Natural killer cell treated with Interleukin-12 subunit alpha and Interleukin-12 subunit beta and Interleukin-15 and Interleukin-18, amount 100 ng/mL, for 72 hours (primary cell): ENCODE measurements around the gene PTPN1. TPM values are rescaled to one million over a fixed set of nuclear protein-coding genes. Genes with fewer than 3 reads are reported as not detected.
A peak's percentile ranks its signal among the peaks of the same experiment; 100 is the strongest.
"Not testable (repeated sequence)": the region's sequence is repeated elsewhere in the genome, so short reads cannot be mapped to it uniquely, and the experiment has no call there.

ENCODE experiments used
- ATAC-seq, 2 donors: fragments of 150-1000 bp; cut with Tn5 transposase in 1 of 2; sonication (Bioruptor Pico), chemical (Tn5 transposase) in 1 of 2; 2 replicates each; pipeline ENCODE4 v1.10.0; 2021
- DNase-seq: peaks from one replicate; pipeline ENCODE4 v3.0.0; 2022; ENCODE audit warnings: low spot score
- H3K27ac Mint-ChIP-seq, 2 donors: 1 replicate in 1 of 2; 2 replicates in 1 of 2; pipeline ENCODE4 v1.8.0; 2022; ENCODE audit warnings: mixed read lengths in 2 of 2, mild to moderate bottlenecking in 1 of 2, moderate library complexity in 1 of 2
- H3K27me3 Mint-ChIP-seq, 2 donors: 1 replicate in 1 of 2; 2 replicates in 1 of 2; pipeline ENCODE4 v1.8.0; 2022; ENCODE audit warnings: mixed read lengths in 2 of 2
- H3K36me3 Mint-ChIP-seq: one replicate; pipeline ENCODE4 v1.8.0; 2022; ENCODE audit warnings: mixed read lengths
- H3K4me1 Mint-ChIP-seq, 2 donors: 1 replicate in 1 of 2; 2 replicates in 1 of 2; pipeline ENCODE4 v1.8.0; 2022; ENCODE audit warnings: low read depth in 2 of 2, mixed read lengths in 2 of 2, mild to moderate bottlenecking in 1 of 2
- H3K4me3 Mint-ChIP-seq: one replicate; pipeline ENCODE4 v1.8.0; 2022; ENCODE audit warnings: mixed read lengths
- H3K9me3 Mint-ChIP-seq: 2 replicates; pipeline ENCODE4 v1.8.0; 2022; ENCODE audit warnings: mixed read lengths
- total RNA-seq, 2 donors: library from RNA; stranded (reverse); gene quantifications; one replicate each; pipeline ENCODE4 v1.2.3, GENCODE V29; 2022

Gene PTPN1
- total RNA-seq, 2 donors from 2014 or later, result 74.3 to 105 TPM

- H3K9me3 Mint-ChIP-seq, result no peaks in the 10 kb centered on the region
- H3K4me1 Mint-ChIP-seq, result peaks cover 72 to 86% of the 10 kb centered on the region in 2 donors
- H3K27me3 Mint-ChIP-seq, result no peaks in the 10 kb centered on the region
- no peak overlapping the region for H3K4me3 Mint-ChIP-seq
- H3K36me3 Mint-ChIP-seq, result peaks cover 50% of the 10 kb centered on the region
- peak overlapping the region; percentile 35 to 79 for H3K27ac Mint-ChIP-seq
- DNase-seq, result no peak
- ATAC-seq, result no peak
Observed at GRCh38 chr20:50565871-50566270, 55.7 kb downstream of the PTPN1 start.

DNA sequence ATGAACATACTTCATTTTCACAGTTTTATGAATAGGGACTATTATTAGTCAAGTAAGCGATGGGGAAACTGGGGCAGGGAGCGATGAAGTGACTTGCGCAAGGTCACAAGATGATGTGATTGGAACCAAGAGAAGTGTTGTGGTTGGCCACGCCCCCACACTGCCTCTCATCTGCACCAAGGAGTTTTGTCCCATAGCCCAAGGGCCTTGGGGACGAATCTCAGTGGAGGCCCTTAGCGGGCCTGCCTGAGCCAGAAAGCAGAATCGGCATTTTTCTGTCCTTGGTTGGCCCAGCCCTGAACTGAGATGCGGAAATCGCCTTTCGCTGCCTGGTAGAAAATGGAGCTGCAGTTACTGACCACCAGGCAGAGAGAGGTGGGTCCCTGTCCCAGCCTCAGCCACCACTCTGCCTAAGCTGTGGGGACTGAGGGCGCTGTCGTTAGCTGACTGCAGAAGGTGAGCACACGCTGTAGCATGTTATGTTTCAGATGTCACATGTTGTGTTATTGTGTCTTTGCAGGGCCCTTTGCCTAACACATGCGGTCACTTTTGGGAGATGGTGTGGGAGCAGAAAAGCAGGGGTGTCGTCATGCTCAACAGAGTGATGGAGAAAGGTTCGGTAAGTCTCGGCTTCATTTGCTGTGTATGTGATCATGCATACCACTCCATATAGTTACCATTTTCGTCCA, 57.8 kb downstream of the PTPN1 start:
- DNase-seq, result no peak
- H3K36me3 Mint-ChIP-seq, result peaks cover 41% of the 10 kb centered on the region
- peaks cover 76 to 82% of the 10 kb centered on the region in 2 donors for H3K4me1 Mint-ChIP-seq
- peak in 1 of 2 donors; percentile 11 for ATAC-seq
- peak overlapping the region; percentile 51 to 72 for H3K27ac Mint-ChIP-seq
- no peaks in the 10 kb centered on the region for H3K9me3 Mint-ChIP-seq
- H3K27me3 Mint-ChIP-seq, result no peaks in the 10 kb centered on the region
- peak overlapping the region; percentile 46 for H3K4me3 Mint-ChIP-seq

- no peak for ATAC-seq
- Mint-ChIP-seq H3K4me3 (peak overlapping the region; percentile 61), H3K27ac (peak overlapping the region in 1 of 2 donors; percentile 86), H3K4me1 (peaks cover 75 to 82% of the 10 kb centered on the region in 2 donors), H3K27me3 (no peaks in the 10 kb centered on the region), H3K36me3 (peaks cover 35% of the 10 kb centered on the region), H3K9me3 (no peaks in the 10 kb centered on the region)
- DNase-seq, result no peak
Observed at GRCh38 chr20:50568549-50568942, 58.4 kb downstream of the PTPN1 start.

DNA sequence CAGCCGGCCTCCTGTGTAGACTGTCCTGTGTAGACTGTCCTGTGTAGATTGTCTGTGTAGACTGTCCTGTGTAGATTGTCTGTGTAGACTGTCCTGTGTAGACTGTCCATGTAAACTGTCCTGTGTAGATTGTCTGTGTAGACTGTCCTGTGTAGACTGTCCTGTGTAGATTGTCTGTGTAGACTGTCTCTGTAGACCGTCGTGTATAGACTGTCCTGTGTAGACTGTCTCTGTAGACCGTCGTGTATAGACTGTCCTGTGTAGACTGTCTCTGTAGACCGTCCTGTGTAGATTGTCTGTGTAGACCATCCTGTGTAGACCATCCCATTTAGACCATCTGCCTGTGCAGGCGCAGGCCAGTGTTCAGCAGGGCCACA, 59.3 kb downstream of the PTPN1 start:
- not testable (repeated sequence) for H3K27me3 Mint-ChIP-seq, DNase-seq, H3K9me3 Mint-ChIP-seq
- Mint-ChIP-seq H3K4me3 (peak overlapping the region; percentile 44), H3K36me3 (peaks cover 35% of the 10 kb centered on the region), H3K4me1 (peaks cover 77 to 78% of the 10 kb centered on the region in 2 donors), H3K27ac (peak overlapping the region; percentile 78 to 86)
- ATAC-seq, result peak; percentile 15 to 46

GRCh38 chr20:50569864-50570836, 60.0 kb downstream of the PTPN1 start:
- Mint-ChIP-seq H3K36me3 (peaks cover 28% of the 10 kb centered on the region), H3K4me3 (peak overlapping the region; percentile 44)

GRCh38 chr20:50571466-50571865, 61.3 kb downstream of the PTPN1 start:
- peaks cover 30% of the 10 kb centered on the region for H3K36me3 Mint-ChIP-seq
- peak overlapping the region; percentile 17 for H3K4me3 Mint-ChIP-seq
- peaks cover 66 to 76% of the 10 kb centered on the region in 2 donors for H3K4me1 Mint-ChIP-seq
- DNase-seq (no peak), ATAC-seq (no peak)
- H3K27me3 Mint-ChIP-seq, result no peaks in the 10 kb centered on the region
- peak overlapping the region; percentile 61 to 86 for H3K27ac Mint-ChIP-seq
- H3K9me3 Mint-ChIP-seq, result no peaks in the 10 kb centered on the region

More at GRCh38 chr20:50569864-50570836, 60.0 kb downstream of the PTPN1 start:
- DNase-seq (no peak), ATAC-seq (peak; percentile 86 to 88)
- Mint-ChIP-seq H3K9me3 (no peaks in the 10 kb centered on the region), H3K27me3 (no peaks in the 10 kb centered on the region), H3K27ac (peak overlapping the region; percentile 78 to 86), H3K4me1 (peaks cover 70 to 76% of the 10 kb centered on the region in 2 donors)

DNA sequence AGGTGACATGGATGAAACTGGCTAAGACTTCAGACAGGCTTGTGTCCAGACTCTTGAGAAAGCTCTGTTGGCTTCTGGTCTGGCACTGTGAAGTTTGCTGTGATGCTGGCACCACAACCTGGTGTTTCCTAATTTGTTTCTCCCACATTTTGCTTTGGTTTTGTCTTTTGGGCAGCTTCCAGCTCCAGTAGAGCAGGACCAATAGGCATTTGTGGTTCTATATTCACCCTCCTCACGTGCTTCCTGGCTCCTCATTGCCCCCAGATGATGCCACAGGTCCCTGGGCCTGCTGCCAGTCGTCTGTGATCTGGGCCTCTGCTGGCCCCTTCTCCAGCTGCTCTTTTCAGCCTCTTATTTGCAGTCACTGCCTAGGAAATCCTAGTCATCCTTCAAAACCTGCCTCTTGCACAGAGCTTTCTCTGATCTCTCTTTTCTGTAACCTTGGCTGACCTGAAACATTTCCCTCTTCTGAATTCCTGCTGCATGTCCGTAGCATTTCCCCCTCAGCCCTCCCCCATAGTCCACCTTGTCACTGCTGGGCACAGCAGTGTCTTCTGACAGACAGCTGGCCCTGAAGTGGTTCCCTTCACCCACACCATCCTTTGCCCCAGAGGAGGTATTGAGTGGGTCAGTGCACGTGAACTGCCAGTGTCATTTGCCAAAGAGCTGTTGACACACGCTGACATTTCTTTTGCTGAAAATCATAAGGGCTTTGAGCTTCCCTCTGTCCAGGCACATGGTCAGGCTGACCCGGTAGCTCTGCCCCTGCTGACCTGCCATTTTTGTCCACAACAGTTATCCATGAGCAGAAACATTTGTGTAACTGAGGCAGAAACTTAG, 63.0 kb downstream of the PTPN1 start:
- Mint-ChIP-seq H3K4me3 (no peak overlapping the region), H3K4me1 (peaks cover 50 to 63% of the 10 kb centered on the region in 2 donors), H3K27me3 (no peaks in the 10 kb centered on the region), H3K36me3 (peaks cover 16% of the 10 kb centered on the region), H3K9me3 (no peaks in the 10 kb centered on the region), H3K27ac (peak overlapping the region; percentile 61 to 86)
- ATAC-seq (no peak), DNase-seq (no peak)

DNA sequence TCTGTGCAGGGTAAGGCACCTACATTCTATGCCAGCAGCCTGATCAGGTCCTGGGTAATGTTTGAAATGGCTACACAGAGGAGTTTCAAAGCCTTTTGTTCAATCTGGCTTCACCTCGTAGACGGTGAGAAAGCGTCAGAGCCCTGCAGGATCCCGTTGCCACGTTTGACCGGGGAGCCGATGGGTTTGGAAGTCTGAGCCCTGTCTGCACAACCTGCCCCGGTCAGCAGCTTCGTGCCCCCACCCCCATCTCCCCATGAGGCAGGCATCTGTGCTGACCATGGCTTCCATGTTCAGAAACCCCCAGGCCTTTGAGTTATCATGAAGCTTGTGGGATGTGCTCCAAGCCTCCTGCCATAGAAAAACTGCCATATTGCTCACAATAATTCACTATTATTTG, 63.9 kb downstream of the PTPN1 start:
- Mint-ChIP-seq H3K9me3 (no peaks in the 10 kb centered on the region), H3K4me3 (no peak overlapping the region), H3K27me3 (no peaks in the 10 kb centered on the region), H3K36me3 (peaks cover 9% of the 10 kb centered on the region), H3K27ac (peak overlapping the region; percentile 21 to 86), H3K4me1 (peaks cover 40 to 54% of the 10 kb centered on the region in 2 donors)
- no peak for DNase-seq
- ATAC-seq, result no peak

- ATAC-seq (no peak), DNase-seq (no peak)
- Mint-ChIP-seq H3K27me3 (no peaks in the 10 kb centered on the region), H3K27ac (peak overlapping the region; percentile 21 to 86), H3K4me1 (peaks cover 35 to 49% of the 10 kb centered on the region in 2 donors), H3K4me3 (no peak overlapping the region), H3K36me3 (peaks cover 9% of the 10 kb centered on the region), H3K9me3 (no peaks in the 10 kb centered on the region)
Observed at GRCh38 chr20:50574586-50574985, 64.4 kb downstream of the PTPN1 start.

DNA sequence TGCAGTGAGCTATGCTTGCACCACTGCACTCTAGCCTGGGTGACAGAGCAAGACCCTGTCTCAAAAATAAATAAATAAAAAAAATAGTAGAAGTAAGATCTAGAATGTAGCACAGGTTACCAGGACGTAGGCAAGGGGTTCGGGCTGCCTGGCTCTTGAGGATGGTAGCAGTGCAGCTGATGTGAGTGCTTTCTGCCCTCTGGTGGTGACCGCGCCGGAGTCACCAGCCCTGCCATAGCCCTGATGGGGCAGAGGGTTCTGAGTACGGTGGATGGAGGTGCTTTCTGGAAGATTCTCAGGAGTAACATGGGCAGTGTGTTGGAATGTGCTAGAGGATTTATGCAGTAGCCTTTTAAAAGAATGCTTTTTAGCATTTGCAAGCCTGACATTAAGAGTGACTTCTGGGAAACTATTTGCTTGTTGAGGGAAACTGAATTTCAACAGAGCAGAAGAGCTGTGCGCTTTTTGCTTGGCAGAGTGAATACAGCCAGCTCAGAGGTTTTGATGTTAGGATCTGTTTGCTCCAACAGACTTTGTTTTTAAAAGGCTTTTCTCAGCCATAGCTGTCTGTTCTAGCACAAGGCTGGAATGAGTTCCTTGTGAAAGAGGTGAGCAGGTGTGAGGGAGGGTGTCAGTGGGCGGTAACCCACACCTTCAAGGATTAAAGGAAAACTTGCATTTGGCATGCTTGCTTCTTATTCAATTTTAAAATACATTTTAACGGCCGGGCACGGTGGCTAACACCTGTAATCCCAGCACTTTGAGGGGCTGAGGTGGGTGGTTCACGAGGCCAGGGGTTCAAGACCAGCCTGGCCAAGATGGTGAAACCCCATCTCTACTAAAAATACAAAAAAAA, 65.9 kb downstream of the PTPN1 start:
- Mint-ChIP-seq H3K36me3 (peaks cover 16% of the 10 kb centered on the region), H3K4me1 (peaks cover 25 to 40% of the 10 kb centered on the region in 2 donors), H3K27ac (peak overlapping the region in 1 of 2 donors; percentile 86), H3K4me3 (no peak overlapping the region), H3K9me3 (no peaks in the 10 kb centered on the region), H3K27me3 (no peaks in the 10 kb centered on the region)
- peak; percentile 77 to 81 for ATAC-seq
- DNase-seq, result peak; percentile 73

DNA sequence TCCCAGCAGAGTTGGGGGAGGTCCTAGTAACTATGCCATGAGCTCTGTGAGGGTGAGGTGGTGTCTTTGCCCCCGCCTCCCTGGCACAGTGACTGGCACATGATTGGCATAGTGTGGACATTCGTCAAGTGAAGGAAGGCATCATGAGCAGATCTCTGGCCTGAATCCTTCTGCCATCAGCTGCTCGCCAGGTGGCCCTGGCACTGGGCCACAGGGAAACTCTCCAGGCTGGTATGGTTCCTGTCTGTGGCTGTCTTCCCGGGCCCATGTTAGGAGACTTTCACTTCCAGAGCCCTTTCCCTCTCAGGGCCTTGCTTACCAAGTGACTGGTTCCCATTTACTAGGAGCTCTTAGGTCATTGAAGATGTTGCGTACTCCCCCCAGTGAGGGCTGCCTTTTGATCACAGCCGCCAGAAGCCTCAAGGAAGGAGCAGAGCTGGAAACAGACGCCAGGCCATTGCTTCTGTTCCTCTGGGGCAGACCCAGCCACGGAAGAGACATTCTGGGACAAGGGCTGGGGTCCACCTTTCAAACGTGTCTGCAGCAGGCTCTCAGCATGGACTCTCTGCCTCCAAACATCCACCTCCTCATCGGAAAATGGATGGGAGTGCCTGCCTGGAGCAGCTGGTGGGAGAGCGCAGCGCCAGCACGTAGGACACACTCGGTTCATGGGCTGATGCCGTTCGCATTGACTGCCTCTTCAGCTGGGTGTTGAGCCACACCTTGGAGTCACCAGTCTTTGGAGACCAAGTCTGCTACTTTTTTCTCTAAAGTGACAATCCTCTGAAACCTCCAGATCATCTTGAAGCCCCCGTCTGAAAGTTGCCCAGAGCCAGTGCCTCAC, 67.2 kb downstream of the PTPN1 start:
- Mint-ChIP-seq H3K4me3 (no peak overlapping the region), H3K9me3 (no peaks in the 10 kb centered on the region), H3K36me3 (peaks cover 16% of the 10 kb centered on the region), H3K4me1 (peaks cover 16 to 27% of the 10 kb centered on the region in 2 donors), H3K27me3 (no peaks in the 10 kb centered on the region), H3K27ac (no peak overlapping the region)
- ATAC-seq, result no peak
- DNase-seq, result no peak
